Suprapubic skin (tissue), 4 donors: ENCODE measurements around the gene TPRN.

Experiments
- EP300 ChIP-seq: sonication (generic); formaldehyde crosslinking; IDR thresholded peaks from one replicate; pipeline ENCODE4 v1.6.1; 2017; ENCODE audit warnings: antibody characterized with exemption
- POLR2A ChIP-seq, 2 donors: fragments of 450-650 bp; IDR thresholded peaks; one replicate each; pipeline ENCODE4 v1.6.1; 2017; ENCODE audit warnings: antibody characterized with exemption in 2 of 2, mild to moderate bottlenecking in 2 of 2, moderate library complexity in 2 of 2
- POLR2AphosphoS5 ChIP-seq, 3 donors: sonication (generic); formaldehyde crosslinking; IDR thresholded peaks; one replicate each; pipeline ENCODE4 v1.6.1; 2017; ENCODE audit warnings: antibody characterized with exemption in 3 of 3
- TF ChIP-seq, protein P1 (sequence below), 2 donors: fragments of 200-600 bp in 1 of 2; fragments of 450-650 bp in 1 of 2; sonication (generic) in 1 of 2; IDR thresholded peaks; one replicate each; pipeline ENCODE4 v1.5.1; 2016 to 2019; ENCODE audit warnings: antibody characterized with exemption in 2 of 2, mild to moderate bottlenecking in 1 of 2, moderate library complexity in 1 of 2

DNA sequence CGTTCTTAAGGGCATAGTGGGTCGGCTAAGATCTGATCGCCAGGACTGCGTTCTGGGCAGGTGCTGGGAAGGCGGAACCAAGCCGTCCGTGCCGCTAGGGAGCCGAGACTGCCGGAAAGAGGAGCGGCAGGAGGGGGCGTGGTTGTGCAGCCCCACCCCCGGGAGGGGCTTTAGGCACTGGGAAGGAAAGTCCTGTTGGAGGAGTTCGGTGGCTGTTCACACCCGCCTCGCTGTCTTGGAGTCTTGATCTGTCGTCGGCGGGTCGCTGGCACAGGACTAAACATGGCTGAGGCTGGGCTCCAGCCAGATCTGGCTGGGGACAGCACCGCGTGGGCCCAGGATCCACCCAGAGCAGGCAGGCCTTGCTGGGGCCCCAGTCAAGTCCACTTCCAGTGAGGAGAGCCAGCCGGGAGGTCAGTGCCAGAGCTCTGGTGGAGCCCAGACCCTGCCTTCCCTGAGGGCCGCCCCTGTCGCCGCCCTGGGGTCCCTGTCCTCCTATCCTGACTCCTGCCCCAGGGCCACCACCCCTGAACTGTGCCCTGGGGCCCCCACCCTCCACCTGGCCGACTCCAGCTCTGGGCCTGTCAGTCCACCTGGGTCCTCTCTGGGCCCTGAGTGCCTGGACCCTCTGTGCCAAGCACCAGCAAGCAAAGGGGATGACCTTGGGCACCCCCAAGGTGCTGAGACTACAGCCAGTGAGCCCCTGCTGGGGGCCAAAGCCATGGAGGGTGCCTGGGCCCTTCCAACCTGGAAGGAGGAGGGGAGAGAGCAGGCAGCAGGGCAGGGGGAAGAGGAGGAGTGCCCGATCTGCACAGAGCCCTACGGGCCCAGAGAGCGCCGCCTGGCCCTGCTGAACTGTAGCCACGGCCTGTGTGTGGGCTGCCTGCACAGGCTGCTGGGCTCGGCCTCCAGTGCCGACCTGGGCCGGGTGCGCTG is 17.0 kb upstream of the TPRN start:
- TF ChIP-seq, protein P1, sequence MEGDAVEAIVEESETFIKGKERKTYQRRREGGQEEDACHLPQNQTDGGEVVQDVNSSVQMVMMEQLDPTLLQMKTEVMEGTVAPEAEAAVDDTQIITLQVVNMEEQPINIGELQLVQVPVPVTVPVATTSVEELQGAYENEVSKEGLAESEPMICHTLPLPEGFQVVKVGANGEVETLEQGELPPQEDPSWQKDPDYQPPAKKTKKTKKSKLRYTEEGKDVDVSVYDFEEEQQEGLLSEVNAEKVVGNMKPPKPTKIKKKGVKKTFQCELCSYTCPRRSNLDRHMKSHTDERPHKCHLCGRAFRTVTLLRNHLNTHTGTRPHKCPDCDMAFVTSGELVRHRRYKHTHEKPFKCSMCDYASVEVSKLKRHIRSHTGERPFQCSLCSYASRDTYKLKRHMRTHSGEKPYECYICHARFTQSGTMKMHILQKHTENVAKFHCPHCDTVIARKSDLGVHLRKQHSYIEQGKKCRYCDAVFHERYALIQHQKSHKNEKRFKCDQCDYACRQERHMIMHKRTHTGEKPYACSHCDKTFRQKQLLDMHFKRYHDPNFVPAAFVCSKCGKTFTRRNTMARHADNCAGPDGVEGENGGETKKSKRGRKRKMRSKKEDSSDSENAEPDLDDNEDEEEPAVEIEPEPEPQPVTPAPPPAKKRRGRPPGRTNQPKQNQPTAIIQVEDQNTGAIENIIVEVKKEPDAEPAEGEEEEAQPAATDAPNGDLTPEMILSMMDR (IDR thresholded peaks at IDR 0.05), result no peak
- TF ChIP-seq POLR2A (IDR thresholded peaks at IDR 0.05), result no peak
- TF ChIP-seq POLR2AphosphoS5 (IDR thresholded peaks at IDR 0.05), result no peak
- no peak for TF ChIP-seq EP300
